ENCODE measurements around the gene ACTR3C. TPM values are rescaled to one million over a fixed set of nuclear protein-coding genes. Genes with fewer than 3 reads are reported as not detected.

ACTR3C gene
- total RNA-seq, 2 experiments from 2014 or later: not detected

DNA sequence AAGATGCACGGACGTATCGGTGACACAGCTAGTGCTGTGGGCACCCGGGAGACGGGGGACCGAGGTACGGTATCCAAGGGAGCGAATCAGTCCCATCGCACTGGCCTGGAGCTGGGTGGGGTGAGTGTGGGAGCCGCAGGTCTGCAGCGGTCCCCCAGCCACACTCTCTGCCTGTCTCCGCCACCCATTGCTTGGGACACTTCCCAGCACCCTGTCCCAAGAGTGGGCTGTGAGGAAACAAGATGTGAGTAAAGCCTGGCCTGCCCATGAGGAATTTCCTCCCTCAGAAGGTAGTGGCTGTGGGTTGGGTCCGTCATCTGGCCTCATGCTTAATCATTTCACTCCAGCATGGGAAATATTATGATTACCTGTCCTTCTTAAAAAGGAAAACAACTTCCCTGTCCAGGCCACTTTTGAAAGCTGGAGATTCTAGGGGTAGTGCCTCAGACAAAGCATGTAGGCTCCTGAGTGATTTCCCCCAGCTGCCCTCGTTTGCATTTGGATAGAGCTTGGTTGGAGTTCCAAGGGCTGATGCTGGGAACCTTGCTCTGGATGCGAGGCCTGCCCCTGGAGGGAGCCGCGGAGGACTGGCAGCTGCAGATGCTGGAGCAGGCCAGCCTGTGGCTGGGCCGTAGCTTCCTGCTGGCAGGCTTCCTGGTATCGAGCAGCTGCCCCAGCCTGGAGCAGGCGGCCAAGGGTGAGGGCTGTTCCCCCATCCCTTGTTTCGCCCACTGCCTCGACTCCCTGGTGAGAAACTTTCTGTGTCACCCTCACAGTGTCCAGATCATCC lies 6.2 kb upstream of the ACTR3C start:
- Histone ChIP-seq H3K4me1 (ENCODE audit: insufficient read depth, low read length, poor library complexity, severe bottlenecking) (no peaks in the 10 kb centered on the region), H3K79me2 (ENCODE audit: insufficient read depth, low read depth, low read length) (no peaks in the 10 kb centered on the region), H2AFZ (ENCODE audit: low read length) (no peak overlapping the region), H3K9me2 (ENCODE audit: insufficient read depth, low read length) (no peaks in the 10 kb centered on the region), H3K9me3 (ENCODE audit: low read length) (no peaks in the 10 kb centered on the region), H4K20me1 (ENCODE audit: insufficient read depth, low read length) (no peaks in the 10 kb centered on the region), H3K4me2 (ENCODE audit: low read length) (no peak overlapping the region), H3K36me3 (ENCODE audit: insufficient read depth, low read length) (no peaks in the 10 kb centered on the region), H3K27ac (ENCODE audit: low read depth, low read length, poor library complexity, severe bottlenecking) (no peak overlapping the region), H3K4me3 (ENCODE audit: low read depth, low read length, poor library complexity, severe bottlenecking) (no peak overlapping the region)
- BruUV-seq (replicated peaks): no TSS peak
- DNase-seq (ENCODE audit: low spot score): no peak
- intact Hi-C loops (cut with micrococcal nuclease; ENCODE audit: unreplicated experiment): no loop called here
- TF ChIP-seq, protein P1, sequence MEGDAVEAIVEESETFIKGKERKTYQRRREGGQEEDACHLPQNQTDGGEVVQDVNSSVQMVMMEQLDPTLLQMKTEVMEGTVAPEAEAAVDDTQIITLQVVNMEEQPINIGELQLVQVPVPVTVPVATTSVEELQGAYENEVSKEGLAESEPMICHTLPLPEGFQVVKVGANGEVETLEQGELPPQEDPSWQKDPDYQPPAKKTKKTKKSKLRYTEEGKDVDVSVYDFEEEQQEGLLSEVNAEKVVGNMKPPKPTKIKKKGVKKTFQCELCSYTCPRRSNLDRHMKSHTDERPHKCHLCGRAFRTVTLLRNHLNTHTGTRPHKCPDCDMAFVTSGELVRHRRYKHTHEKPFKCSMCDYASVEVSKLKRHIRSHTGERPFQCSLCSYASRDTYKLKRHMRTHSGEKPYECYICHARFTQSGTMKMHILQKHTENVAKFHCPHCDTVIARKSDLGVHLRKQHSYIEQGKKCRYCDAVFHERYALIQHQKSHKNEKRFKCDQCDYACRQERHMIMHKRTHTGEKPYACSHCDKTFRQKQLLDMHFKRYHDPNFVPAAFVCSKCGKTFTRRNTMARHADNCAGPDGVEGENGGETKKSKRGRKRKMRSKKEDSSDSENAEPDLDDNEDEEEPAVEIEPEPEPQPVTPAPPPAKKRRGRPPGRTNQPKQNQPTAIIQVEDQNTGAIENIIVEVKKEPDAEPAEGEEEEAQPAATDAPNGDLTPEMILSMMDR (conservative IDR thresholded peaks at IDR 0.05; ENCODE audit: low read length): no peak
- no peak for TF ChIP-seq EZH2phosphoT487 (IDR thresholded peaks at IDR 0.05; ENCODE audit: borderline replicate concordance, low read depth, low read length)
- CTCF ChIA-PET (ENCODE audit: unreplicated experiment): no interaction called here
- POLR2A ChIA-PET: interaction anchor here (0.6 kb wide), 1 partner anchor 442 kb away, joined by 6 read pairs; no protein-coding TSS in a partner anchor

GRCh38 chr7:150327308-150327707 lies 4.0 kb upstream of the ACTR3C start:
- no peaks in the 10 kb centered on the region for H3K79me2 ChIP-seq (ENCODE audit: insufficient read depth, low read depth, low read length)
- TF ChIP-seq, protein P1 (conservative IDR thresholded peaks at IDR 0.05; ENCODE audit: low read length): no peak
- TF ChIP-seq EZH2phosphoT487 (IDR thresholded peaks at IDR 0.05; ENCODE audit: borderline replicate concordance, low read depth, low read length): no peak
- ChIA-PET POLR2A (no interaction called here), CTCF (ENCODE audit: unreplicated experiment) (no interaction called here)
- H3K9me3 ChIP-seq (ENCODE audit: low read length): no peaks in the 10 kb centered on the region
- no peaks in the 10 kb centered on the region for H3K4me1 ChIP-seq (ENCODE audit: insufficient read depth, low read length, poor library complexity, severe bottlenecking)
- no TSS peak for BruUV-seq (replicated peaks)
- H3K36me3 ChIP-seq (ENCODE audit: insufficient read depth, low read length): no peaks in the 10 kb centered on the region
- H3K27ac ChIP-seq (ENCODE audit: low read depth, low read length, poor library complexity, severe bottlenecking): no peak overlapping the region
- H3K4me3 ChIP-seq (ENCODE audit: low read depth, low read length, poor library complexity, severe bottlenecking): no peak overlapping the region
- DNase-seq (ENCODE audit: low spot score): no peak
- intact Hi-C loops (cut with micrococcal nuclease; ENCODE audit: unreplicated experiment): no loop called here
- no peaks in the 10 kb centered on the region for H4K20me1 ChIP-seq (ENCODE audit: insufficient read depth, low read length)
- no peak overlapping the region for H2AFZ ChIP-seq (ENCODE audit: low read length)
- H3K4me2 ChIP-seq (ENCODE audit: low read length): no peak overlapping the region
- H3K9me2 ChIP-seq (ENCODE audit: insufficient read depth, low read length): no peaks in the 10 kb centered on the region

GRCh38 chr7:150326657-150327268 lies 3.4 kb upstream of the ACTR3C start:
- Histone ChIP-seq H4K20me1 (ENCODE audit: insufficient read depth, low read length) (no peaks in the 10 kb centered on the region), H3K9me3 (ENCODE audit: low read length) (no peaks in the 10 kb centered on the region), H3K4me1 (ENCODE audit: insufficient read depth, low read length, poor library complexity, severe bottlenecking) (no peaks in the 10 kb centered on the region), H3K4me3 (ENCODE audit: low read depth, low read length, poor library complexity, severe bottlenecking) (no peak overlapping the region), H3K36me3 (ENCODE audit: insufficient read depth, low read length) (no peaks in the 10 kb centered on the region), H3K27ac (ENCODE audit: low read depth, low read length, poor library complexity, severe bottlenecking) (no peak overlapping the region), H3K9me2 (ENCODE audit: insufficient read depth, low read length) (no peaks in the 10 kb centered on the region), H2AFZ (ENCODE audit: low read length) (no peak overlapping the region), H3K79me2 (ENCODE audit: insufficient read depth, low read depth, low read length) (no peaks in the 10 kb centered on the region), H3K4me2 (ENCODE audit: low read length) (no peak overlapping the region)
- no peak for DNase-seq (ENCODE audit: low spot score)
- intact Hi-C loops (cut with micrococcal nuclease; ENCODE audit: unreplicated experiment): no loop called here
- ChIA-PET POLR2A (interaction anchor here (0.7 kb wide), 1 partner anchor 710 kb away, joined by 4 read pairs; no protein-coding TSS in a partner anchor), CTCF (ENCODE audit: unreplicated experiment) (no interaction called here)
- TF ChIP-seq, protein P1 (conservative IDR thresholded peaks at IDR 0.05; ENCODE audit: low read length): no peak
- no peak for TF ChIP-seq EZH2phosphoT487 (IDR thresholded peaks at IDR 0.05; ENCODE audit: borderline replicate concordance, low read depth, low read length)
- no TSS peak for BruUV-seq (replicated peaks)
